ENCODE measurements around the gene TMX2. TPM values are rescaled to one million over a fixed set of nuclear protein-coding genes. Genes with fewer than 3 reads are reported as not detected.

Gene TMX2
- total and polyA plus RNA-seq, 3 donors from 2014 or later: 73.3 to 88.6 (median 85.9) TPM

GRCh38 chr11:57778318-57779037, 66.1 kb downstream of the TMX2 start:
- WGBS, 2 donors: 15 to 24% methylated on average over 6 of the region's 6 CpGs
- peak; percentile 96 for DNase-seq
- no peak for TF ChIP-seq POLR2A (IDR thresholded peaks at IDR 0.05)
- no peak for TF ChIP-seq CTCF (IDR thresholded peaks at IDR 0.05)
- H3K9me3 ChIP-seq: no peaks in the 10 kb centered on the region
- intact Hi-C loops (cut with DNase I; ENCODE audit: low total_unique reads): no loop called here
- H3K4me3 ChIP-seq: no peak overlapping the region
- H3K36me3 ChIP-seq (ENCODE audit: low read depth, missing control alignments): no peaks in the 10 kb centered on the region
- peak overlapping the region; percentile 67 to 80 for H3K27ac ChIP-seq
- peaks cover 92% of the 10 kb centered on the region for H3K4me1 ChIP-seq
- no peaks in the 10 kb centered on the region for H3K27me3 ChIP-seq

GRCh38 chr11:57779276-57779675, 66.9 kb downstream of the TMX2 start:
- Histone ChIP-seq H3K36me3 (ENCODE audit: low read depth, missing control alignments) (no peaks in the 10 kb centered on the region), H3K9me3 (no peaks in the 10 kb centered on the region), H3K4me3 (no peak overlapping the region), H3K4me1 (peaks cover 87% of the 10 kb centered on the region), H3K27ac (peak overlapping the region; percentile 67 to 80), H3K27me3 (no peaks in the 10 kb centered on the region)
- TF ChIP-seq CTCF (IDR thresholded peaks at IDR 0.05): no peak
- TF ChIP-seq POLR2A (IDR thresholded peaks at IDR 0.05): no peak
- peak; percentile 62 for DNase-seq
- 28 to 32% methylated on average over 1 of the region's 1 CpG for WGBS, 2 donors
- intact Hi-C loops (cut with DNase I; ENCODE audit: low total_unique reads): no loop called here

- peak overlapping the region in 1 of 2 donors; percentile 62 for H3K27ac ChIP-seq
- H3K27me3 ChIP-seq: no peaks in the 10 kb centered on the region
- 58 to 63% methylated on average over 3 of the region's 3 CpGs for WGBS, 2 donors
- H3K9me3 ChIP-seq: no peaks in the 10 kb centered on the region
- intact Hi-C loops (cut with DNase I; ENCODE audit: low total_unique reads): no loop called here
- peak; percentile 58 for DNase-seq
- H3K4me3 ChIP-seq: no peak overlapping the region
- H3K36me3 ChIP-seq (ENCODE audit: low read depth, missing control alignments): no peaks in the 10 kb centered on the region
- H3K4me1 ChIP-seq: peaks cover 73% of the 10 kb centered on the region
- TF ChIP-seq POLR2A (IDR thresholded peaks at IDR 0.05) (no peak), CTCF (IDR thresholded peaks at IDR 0.05) (no peak)
Measured at GRCh38 chr11:57781529-57781943, 69.1 kb downstream of the TMX2 start.

GRCh38 chr11:57785072-57785471, 72.7 kb downstream of the TMX2 start:
- H3K4me1 ChIP-seq: peaks cover 41% of the 10 kb centered on the region
- no peaks in the 10 kb centered on the region for H3K9me3 ChIP-seq
- H3K27ac ChIP-seq: no peak overlapping the region
- TF ChIP-seq POLR2A (IDR thresholded peaks at IDR 0.05) (no peak), CTCF (IDR thresholded peaks at IDR 0.05) (no peak)
- H3K27me3 ChIP-seq: no peaks in the 10 kb centered on the region
- no peak for DNase-seq
- 61 to 75% methylated on average over 2 of the region's 2 CpGs for WGBS, 2 donors
- no peak overlapping the region for H3K4me3 ChIP-seq
- intact Hi-C loops (cut with DNase I; ENCODE audit: low total_unique reads): no loop called here
- H3K36me3 ChIP-seq (ENCODE audit: low read depth, missing control alignments): no peaks in the 10 kb centered on the region

- 88 to 91% methylated on average over 4 of the region's 4 CpGs for WGBS, 2 donors
Measured at GRCh38 chr11:57786436-57786835, 74.0 kb downstream of the TMX2 start.

More at GRCh38 chr11:57786436-57786835, 74.0 kb downstream of the TMX2 start:
- no peaks in the 10 kb centered on the region for H3K36me3 ChIP-seq (ENCODE audit: low read depth, missing control alignments)
- no peaks in the 10 kb centered on the region for H3K9me3 ChIP-seq
- intact Hi-C loops (cut with DNase I; ENCODE audit: low total_unique reads): no loop called here
- H3K27me3 ChIP-seq: no peaks in the 10 kb centered on the region
- DNase-seq: no peak
- no peak overlapping the region for H3K4me3 ChIP-seq
- no peak overlapping the region for H3K27ac ChIP-seq
- TF ChIP-seq POLR2A (IDR thresholded peaks at IDR 0.05): no peak
- TF ChIP-seq CTCF (IDR thresholded peaks at IDR 0.05): no peak
- H3K4me1 ChIP-seq: peaks cover 29% of the 10 kb centered on the region
